OCI-LY3 (cell line): Measurements from ENCODE around the gene PDLIM5.

Experiments
- H2AFZ ChIP-seq: fragments of 200-600, 300-600 bp; shearing (Covaris generic); 2 replicates; pipeline ENCODE4 v1.6.0; 2014; ENCODE audit warnings: antibody characterized with exemption, low read depth, low read length
- H3K27ac ChIP-seq: fragments of 200-600, 300-600 bp; sonication (generic); 2 replicates; pipeline ENCODE4 v1.5.1; 2014; ENCODE audit warnings: mild to moderate bottlenecking, low read length, moderate library complexity, mixed read lengths
- H3K27me3 ChIP-seq: fragments of 200-600, 300-600 bp; sonication (generic); 2 replicates; pipeline ENCODE4 v1.6.1; 2014; ENCODE audit warnings: low read depth, low read length, mixed read lengths
- H3K36me3 ChIP-seq: fragments of 200-600, 300-600 bp; sonication (generic); replicated peaks from 2 replicates; pipeline ENCODE3; 2014; ENCODE audit warnings: low read depth, low read length, mixed read lengths
- H3K4me1 ChIP-seq: fragments of 300-600, 200-600 bp; sonication (generic); 2 replicates; pipeline ENCODE4 v1.6.1; 2014; ENCODE audit warnings: low read length, mixed read lengths
- H3K4me2 ChIP-seq: fragments of 200-600, 300-600 bp; sonication (generic); 2 replicates; pipeline ENCODE4 v1.6.1; 2014; ENCODE audit warnings: low read length, mixed read lengths
- H3K4me3 ChIP-seq: fragments of 300-600, 200-600 bp; sonication (generic); 2 replicates; pipeline ENCODE4 v1.5.1; 2014; ENCODE audit warnings: antibody characterized with exemption, mild to moderate bottlenecking, low read length, moderate library complexity
- H3K79me2 ChIP-seq: fragments of 300-600, 200-600 bp; shearing (Covaris generic); 2 replicates; pipeline ENCODE4 v1.6.1; 2014; ENCODE audit warnings: mild to moderate bottlenecking, low read length, mixed read lengths
- H3K9ac ChIP-seq: fragments of 300-600, 200-600 bp; shearing (Covaris generic); 2 replicates; pipeline ENCODE4 v1.6.0; 2014; ENCODE audit warnings: mild to moderate bottlenecking, low read length, moderate library complexity
- H3K9me3 ChIP-seq: fragments of 200-600, 300-600 bp; shearing (Covaris generic); 2 replicates; pipeline ENCODE4 v1.6.1; 2014; ENCODE audit warnings: low read length, mixed read lengths; ENCODE audit not compliant: insufficient read depth
- H4K20me1 ChIP-seq: fragments of 200-600, 300-600 bp; sonication (generic); 2 replicates; pipeline ENCODE4 v1.6.1; 2016; ENCODE audit warnings: low read length, mixed read lengths; ENCODE audit not compliant: insufficient read depth
- EZH2phosphoT487 ChIP-seq: fragments of 200-600 bp; shearing (Covaris generic); IDR thresholded peaks from 2 replicates; pipeline ENCODE4 v1.6.1; 2018; ENCODE audit warnings: antibody characterized with exemption, mixed run types, low read depth
- TF ChIP-seq, protein P1 (sequence below): fragments of 200-600, 300-600 bp; sonication (generic); IDR thresholded peaks from 2 replicates; pipeline ENCODE4 v1.5.1; 2014; ENCODE audit warnings: antibody characterized with exemption, low read length, low read depth

PDLIM5 gene

DNA sequence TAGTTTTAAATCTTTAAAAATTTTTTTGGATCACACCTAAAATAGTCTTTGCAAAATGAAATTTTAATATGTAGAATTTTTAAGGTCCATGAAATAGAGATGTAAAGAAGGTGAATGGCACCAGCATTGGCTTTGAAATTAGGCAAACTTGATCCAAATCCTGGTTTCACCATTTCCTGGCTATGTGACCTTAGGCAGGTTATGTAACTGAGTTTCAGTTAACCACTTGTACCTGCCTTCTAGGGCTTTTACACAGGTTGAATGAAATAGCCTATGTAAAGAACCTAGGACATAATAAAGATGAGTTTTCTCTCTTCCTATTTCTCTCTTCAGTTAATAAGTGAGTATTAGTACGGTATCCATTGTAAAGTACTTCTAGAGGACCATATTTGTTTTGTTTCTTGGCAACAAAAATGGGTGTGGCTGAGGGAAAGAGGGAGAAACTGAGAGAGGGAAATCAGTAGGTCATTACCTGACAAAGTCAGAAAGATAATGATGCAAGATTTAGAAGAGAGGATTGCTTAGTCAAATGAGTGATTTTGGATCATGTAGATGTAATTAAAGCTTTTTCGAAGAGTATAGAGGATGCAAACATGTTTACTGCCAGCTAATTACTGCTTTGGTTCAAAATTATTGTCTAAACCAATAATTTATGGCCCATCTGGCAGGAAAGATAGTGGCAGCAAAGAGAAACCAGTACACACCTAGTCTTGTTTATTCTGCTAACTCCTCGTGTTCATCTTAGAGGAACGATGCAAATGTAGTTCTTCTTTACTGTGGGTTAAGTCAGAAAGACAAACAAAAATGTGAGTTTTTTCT lies 81.9 kb downstream of the PDLIM5 start:
- Histone ChIP-seq H3K27me3 (no peaks in the 10 kb centered on the region), H3K4me1 (peaks cover 35% of the 10 kb centered on the region), H3K27ac (no peak overlapping the region), H3K9ac (no peak overlapping the region), H3K36me3 (no peaks in the 10 kb centered on the region), H3K4me3 (no peak overlapping the region), H2AFZ (no peak overlapping the region), H4K20me1 (peaks cover 12% of the 10 kb centered on the region), H3K4me2 (peak overlapping the region; percentile 17; the same call in 1 of the 2 replicates), H3K79me2 (no peaks in the 10 kb centered on the region), H3K9me3 (no peaks in the 10 kb centered on the region)
- TF ChIP-seq, protein P1, sequence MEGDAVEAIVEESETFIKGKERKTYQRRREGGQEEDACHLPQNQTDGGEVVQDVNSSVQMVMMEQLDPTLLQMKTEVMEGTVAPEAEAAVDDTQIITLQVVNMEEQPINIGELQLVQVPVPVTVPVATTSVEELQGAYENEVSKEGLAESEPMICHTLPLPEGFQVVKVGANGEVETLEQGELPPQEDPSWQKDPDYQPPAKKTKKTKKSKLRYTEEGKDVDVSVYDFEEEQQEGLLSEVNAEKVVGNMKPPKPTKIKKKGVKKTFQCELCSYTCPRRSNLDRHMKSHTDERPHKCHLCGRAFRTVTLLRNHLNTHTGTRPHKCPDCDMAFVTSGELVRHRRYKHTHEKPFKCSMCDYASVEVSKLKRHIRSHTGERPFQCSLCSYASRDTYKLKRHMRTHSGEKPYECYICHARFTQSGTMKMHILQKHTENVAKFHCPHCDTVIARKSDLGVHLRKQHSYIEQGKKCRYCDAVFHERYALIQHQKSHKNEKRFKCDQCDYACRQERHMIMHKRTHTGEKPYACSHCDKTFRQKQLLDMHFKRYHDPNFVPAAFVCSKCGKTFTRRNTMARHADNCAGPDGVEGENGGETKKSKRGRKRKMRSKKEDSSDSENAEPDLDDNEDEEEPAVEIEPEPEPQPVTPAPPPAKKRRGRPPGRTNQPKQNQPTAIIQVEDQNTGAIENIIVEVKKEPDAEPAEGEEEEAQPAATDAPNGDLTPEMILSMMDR, result no peak
- TF ChIP-seq EZH2phosphoT487, result no peak

DNA sequence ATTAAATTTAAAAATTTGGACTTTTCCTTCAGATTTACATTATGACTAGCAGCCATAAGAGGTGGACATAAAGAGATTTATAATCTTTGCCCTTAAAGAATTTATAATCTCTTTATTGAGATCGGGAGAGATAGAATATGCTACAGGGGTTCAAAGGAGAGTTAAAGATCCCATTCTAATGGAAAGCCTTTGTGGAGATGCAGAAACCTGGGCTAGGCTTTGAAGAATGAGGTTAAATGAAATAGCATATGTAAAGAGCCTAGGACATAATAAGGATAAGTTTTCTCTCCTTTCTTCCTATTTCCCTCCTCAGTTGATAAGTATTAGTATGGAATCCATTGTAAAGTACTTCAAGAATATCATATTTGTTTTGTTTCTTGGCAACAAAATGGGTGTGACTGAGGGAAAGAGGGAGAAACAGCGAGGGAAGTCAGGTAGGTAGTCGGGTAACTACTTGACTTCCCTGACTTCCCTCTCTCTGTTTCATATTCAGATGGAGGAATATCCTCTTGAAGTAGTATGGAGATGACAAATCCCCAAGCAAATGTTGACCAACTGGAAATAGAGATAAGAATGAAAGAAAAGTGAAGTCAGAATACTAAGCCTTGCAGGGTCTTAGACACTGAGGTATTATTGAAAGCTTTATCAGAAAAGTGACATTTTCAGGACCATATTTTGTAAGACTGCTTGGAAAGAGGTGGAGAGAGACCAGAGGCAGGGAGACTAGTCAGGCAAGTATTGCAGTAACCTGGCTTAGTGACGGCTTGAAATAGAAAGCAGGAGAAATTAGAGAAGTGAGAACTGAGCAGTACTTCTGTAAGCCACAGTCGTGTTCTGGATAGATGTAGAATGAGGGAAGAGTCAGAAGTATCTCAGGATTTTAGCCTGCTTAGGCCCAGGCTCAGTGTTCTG lies 82.9 kb downstream of the PDLIM5 start:
- H3K27ac ChIP-seq, result no peak overlapping the region
- no peaks in the 10 kb centered on the region for H3K27me3 ChIP-seq
- H3K4me2 ChIP-seq, result peak overlapping the region; percentile 60
- H3K4me1 ChIP-seq, result peaks cover 35% of the 10 kb centered on the region
- peaks cover 12% of the 10 kb centered on the region for H4K20me1 ChIP-seq
- H2AFZ ChIP-seq, result no peak overlapping the region
- H3K79me2 ChIP-seq, result no peaks in the 10 kb centered on the region
- TF ChIP-seq, protein P1, result no peak
- no peak for TF ChIP-seq EZH2phosphoT487
- no peaks in the 10 kb centered on the region for H3K36me3 ChIP-seq
- no peak overlapping the region for H3K9ac ChIP-seq
- H3K9me3 ChIP-seq, result no peaks in the 10 kb centered on the region
- H3K4me3 ChIP-seq, result no peak overlapping the region

DNA sequence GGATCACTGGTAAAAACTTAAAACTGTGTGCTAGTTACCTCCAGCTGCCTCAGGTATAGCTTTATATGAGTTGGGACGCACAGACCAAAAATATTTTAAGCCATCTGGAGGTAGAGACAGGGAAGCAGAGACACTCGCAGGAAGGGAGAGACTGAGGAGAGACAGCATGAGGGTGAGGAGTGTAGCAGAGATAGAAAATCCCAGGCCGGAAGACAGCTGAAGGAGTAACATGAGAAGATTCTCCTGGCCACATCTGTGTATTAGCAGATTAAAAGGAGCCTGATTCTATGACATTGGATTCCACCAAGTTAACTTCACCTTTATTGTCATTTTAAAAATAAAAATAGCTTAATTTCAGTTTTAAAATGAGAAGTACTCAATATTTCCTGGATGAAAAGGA lies 84.3 kb downstream of the PDLIM5 start:
- Histone ChIP-seq H3K27me3 (no peaks in the 10 kb centered on the region), H3K79me2 (no peaks in the 10 kb centered on the region), H2AFZ (no peak overlapping the region), H3K4me2 (no peak overlapping the region), H3K9ac (no peak overlapping the region), H3K27ac (no peak overlapping the region), H3K4me1 (peaks cover 25% of the 10 kb centered on the region), H3K36me3 (no peaks in the 10 kb centered on the region), H3K4me3 (no peak overlapping the region), H3K9me3 (no peaks in the 10 kb centered on the region), H4K20me1 (peaks cover 12% of the 10 kb centered on the region)
- TF ChIP-seq, protein P1, result no peak
- no peak for TF ChIP-seq EZH2phosphoT487
